HG02678 (cell line): ENCODE measurements around the gene SLC35E3.
A peak's percentile ranks its signal among the peaks of the same experiment; 100 is the strongest.
"Not testable (repeated sequence)": the region's sequence is repeated elsewhere in the genome, so short reads cannot be mapped to it uniquely, and the experiment has no call there.

ENCODE experiments used
- ATAC-seq: cut with Tn5 transposase; IDR thresholded peaks from one replicate; pipeline ENCODE4 v1.9.1; 2021; ENCODE audit warnings: mild to moderate bottlenecking, moderate library complexity; ENCODE audit not compliant: unreplicated experiment

SLC35E3 gene

GRCh38 chr12:68793975-68794652 lies 48.1 kb downstream of the SLC35E3 start:
- no peak for ATAC-seq

GRCh38 chr12:68794653-68795251 lies 48.8 kb downstream of the SLC35E3 start:
- ATAC-seq = no peak

GRCh38 chr12:68796399-68796798 lies 50.4 kb downstream of the SLC35E3 start:
- ATAC-seq = no peak

GRCh38 chr12:68798882-68799234 lies 52.9 kb downstream of the SLC35E3 start:
- no peak for ATAC-seq

GRCh38 chr12:68800294-68800693 lies 54.3 kb downstream of the SLC35E3 start:
- ATAC-seq = no peak

- ATAC-seq = not testable (repeated sequence)
These were observed 55.1 kb downstream of the SLC35E3 start for GRCh38 chr12:68801124-68801523.

- ATAC-seq = not testable (repeated sequence)
These were observed 56.4 kb downstream of the SLC35E3 start for GRCh38 chr12:68802372-68802745.

- ATAC-seq = not testable (repeated sequence)
These were observed 57.1 kb downstream of the SLC35E3 start for GRCh38 chr12:68802911-68803651.

GRCh38 chr12:68803948-68804656 lies 58.1 kb downstream of the SLC35E3 start:
- no peak for ATAC-seq

- ATAC-seq = no peak
These were observed 58.9 kb downstream of the SLC35E3 start for GRCh38 chr12:68804657-68805591.

GRCh38 chr12:68805592-68806120 lies 59.7 kb downstream of the SLC35E3 start:
- no peak for ATAC-seq

GRCh38 chr12:68806488-68807237 lies 60.7 kb downstream of the SLC35E3 start:
- no peak for ATAC-seq

- ATAC-seq = not testable (repeated sequence)
These were observed 61.2 kb downstream of the SLC35E3 start for GRCh38 chr12:68807274-68807575.

- peak; percentile 73 for ATAC-seq
These were observed 61.8 kb downstream of the SLC35E3 start, which contains the start of gene MDM2 for GRCh38 chr12:68807576-68808387. MDM2 (plus strand) TSS chr12:68808177; CDS start chr12:68808478, 301 bp downstream.

GRCh38 chr12:68808388-68809189 lies 62.6 kb downstream of the SLC35E3 start:
- ATAC-seq = peak; percentile 54

GRCh38 chr12:68809190-68810026 lies 63.4 kb downstream of the SLC35E3 start:
- no peak for ATAC-seq

- not testable (repeated sequence) for ATAC-seq
These were observed 64.0 kb downstream of the SLC35E3 start for GRCh38 chr12:68810027-68810389.
